GM23338 (cell line): Measurements from ENCODE around the gene KRT84. TPM values are rescaled to one million over a fixed set of nuclear protein-coding genes. Genes with fewer than 3 reads are reported as not detected.

Experiments used
- ATAC-seq: fragments of 200-7000 bp; cut with Tn5 transposase; 3 replicates; pipeline ENCODE4 v1.9.1; 2020
- DNase-seq: peaks from one replicate; pipeline ENCODE4 v3.0.0-alpha.2; 2015; ENCODE audit warnings: low spot score
- H2AFZ ChIP-seq: fragments of 200-600 bp; sonication (generic); 2 replicates; pipeline ENCODE4 v1.8.0; 2016; ENCODE audit warnings: antibody characterized with exemption, mild to moderate bottlenecking, moderate library complexity
- H3F3A ChIP-seq: fragments of 200-600 bp; sonication (generic); replicated peaks from 2 replicates; pipeline ENCODE4 v1.8.0; 2017; ENCODE audit warnings: antibody characterized with exemption, mixed run types, low read depth
- H3K27ac ChIP-seq: fragments of 200-600 bp; sonication (generic); 2 replicates; pipeline ENCODE4 v1.6.1; 2016; ENCODE audit warnings: low read depth
- H3K27me3 ChIP-seq: fragments of 200-600 bp; sonication (generic); 2 replicates; pipeline ENCODE4 v1.8.0; 2016; ENCODE audit warnings: mild to moderate bottlenecking, mixed run types, moderate library complexity; ENCODE audit not compliant: insufficient read depth
- H3K36me3 ChIP-seq: fragments of 200-600 bp; sonication (generic); 2 replicates; pipeline ENCODE4 v1.8.0; 2016; ENCODE audit warnings: mild to moderate bottlenecking; ENCODE audit not compliant: insufficient read depth
- H3K4me1 ChIP-seq: fragments of 200-600 bp; sonication (generic); 2 replicates; pipeline ENCODE4 v1.8.0; 2016; ENCODE audit warnings: mild to moderate bottlenecking, moderate library complexity; ENCODE audit not compliant: insufficient read depth
- H3K4me2 ChIP-seq: fragments of 200-600 bp; sonication (generic); 2 replicates; pipeline ENCODE4 v1.7.1; 2017; ENCODE audit warnings: mixed run types
- H3K4me3 ChIP-seq: fragments of 200-600 bp; sonication (generic); 2 replicates; pipeline ENCODE4 v1.6.1; 2016; ENCODE audit warnings: mixed run types
- H3K79me2 ChIP-seq: fragments of 200-600 bp; sonication (generic); replicated peaks from 2 replicates; pipeline ENCODE4 v1.8.0; 2017; ENCODE audit warnings: mild to moderate bottlenecking; ENCODE audit not compliant: insufficient read depth
- H3K9me2 ChIP-seq: fragments of 200-600 bp; sonication (generic); 2 replicates; pipeline ENCODE4 v1.8.0; 2017; ENCODE audit not compliant: insufficient read depth
- H4K20me1 ChIP-seq: fragments of 200-600 bp; sonication (generic); replicated peaks from 2 replicates; pipeline ENCODE4 v1.8.0; 2017; ENCODE audit warnings: mild to moderate bottlenecking; ENCODE audit not compliant: insufficient read depth
- H3K27ac Mint-ChIP-seq: 2 replicates; pipeline ENCODE4 v1.8.0; 2020; ENCODE audit warnings: inconsistent platforms, mild to moderate bottlenecking, moderate library complexity, mixed read lengths
- H3K27me3 Mint-ChIP-seq: 3 replicates; pipeline ENCODE4 v1.8.0; 2022; ENCODE audit warnings: low read depth, mild to moderate bottlenecking, moderate library complexity, mixed read lengths, inconsistent platforms; ENCODE audit not compliant: insufficient read depth, poor library complexity
- H3K36me3 Mint-ChIP-seq: 3 replicates; pipeline ENCODE4 v1.8.0; 2021; ENCODE audit warnings: low read depth, mild to moderate bottlenecking, inconsistent platforms, moderate library complexity, mixed read lengths
- H3K4me1 Mint-ChIP-seq: 3 replicates; pipeline ENCODE4 v1.8.0; 2020; ENCODE audit warnings: mild to moderate bottlenecking, inconsistent platforms, mixed read lengths
- H3K4me3 Mint-ChIP-seq: 3 replicates; pipeline ENCODE4 v1.8.0; 2021; ENCODE audit warnings: moderate library complexity, mild to moderate bottlenecking, inconsistent platforms, mixed read lengths
- H3K9me3 Mint-ChIP-seq: 3 replicates; pipeline ENCODE4 v1.8.0; 2020; ENCODE audit warnings: moderate library complexity, mild to moderate bottlenecking, inconsistent platforms, mixed read lengths
- CREB1 ChIP-seq: fragments of 250-450 bp; sonication (Bioruptor Pico); IDR thresholded peaks from 2 replicates; pipeline ENCODE4 v1.5.0; 2020; ENCODE audit warnings: low read depth, mild to moderate bottlenecking, moderate library complexity
- EZH2 ChIP-seq: fragments of 200-600 bp; sonication (generic); IDR thresholded peaks from one replicate; pipeline ENCODE4 v1.8.0; 2017; ENCODE audit warnings: antibody characterized with exemption, mild to moderate bottlenecking, low read depth; ENCODE audit not compliant: unreplicated experiment
- EZH2phosphoT487 ChIP-seq: fragments of 200-600 bp; sonication (generic); IDR thresholded peaks from one replicate; pipeline ENCODE4 v1.8.1; 2018; ENCODE audit warnings: antibody characterized with exemption; ENCODE audit not compliant: unreplicated experiment
- JUNB ChIP-seq: IDR thresholded peaks from one replicate; pipeline ENCODE4 v1.6.1; 2016; ENCODE audit warnings: antibody characterized with exemption; ENCODE audit not compliant: unreplicated experiment
- NANOG ChIP-seq: IDR thresholded peaks from 2 replicates; pipeline ENCODE4 v1.6.1; 2016; ENCODE audit warnings: antibody characterized with exemption, borderline replicate concordance
- POLR2AphosphoS5 ChIP-seq: IDR thresholded peaks from 2 replicates; pipeline ENCODE4 v1.6.1; 2016; ENCODE audit warnings: antibody characterized with exemption, low read depth
- STAT1 ChIP-seq: IDR thresholded peaks from one replicate; pipeline ENCODE4 v1.6.1; 2016; ENCODE audit warnings: antibody characterized with exemption; ENCODE audit not compliant: unreplicated experiment
- ZNF114 ChIP-seq: fragments of 250-450 bp; sonication (Bioruptor Pico); IDR thresholded peaks from 2 replicates; pipeline ENCODE4 v1.5.0; 2020; ENCODE audit warnings: mild to moderate bottlenecking, moderate library complexity
- ZNF331 ChIP-seq: fragments of 250-450 bp; sonication (Bioruptor Pico); IDR thresholded peaks from 2 replicates; pipeline ENCODE4 v1.5.0; 2020; ENCODE audit warnings: low read depth, mild to moderate bottlenecking, moderate library complexity
- polyA plus RNA-seq: library from polyadenylated mRNA; unstranded; fragments of >200 nt; fragmentation: Nextera tagmentation; extraction: Ambion mirVana; gene quantifications from 2 replicates; pipeline ENCODE4 v1.2.1, GENCODE V29; 2016
- total RNA-seq: library from RNA; depleted of rRNA; stranded (reverse); fragments of >200 nt; shearing (Covaris generic); gene quantifications from 2 replicates; pipeline ENCODE4 v1.2.3, GENCODE V29; 2014
- TF ChIP-seq, protein P1 (sequence below): IDR thresholded peaks from 2 replicates; pipeline ENCODE4 v1.6.1; 2016; ENCODE audit warnings: antibody characterized with exemption
- TF ChIP-seq, protein P2 (sequence below): IDR thresholded peaks from one replicate; pipeline ENCODE4 v1.6.1; 2018; ENCODE audit warnings: antibody characterized with exemption; ENCODE audit not compliant: unreplicated experiment
- TF ChIP-seq, protein P3 (sequence below), 2 experiments: fragments of 200-600 bp in 1 of 2; sonication (generic) in 1 of 2; conservative IDR thresholded peaks; 2 replicates each; pipeline versions ENCODE4 v1.5.1 to v1.6.1; 2016 to 2017; ENCODE audit warnings: antibody characterized with exemption in 2 of 2, low read depth in 2 of 2, mild to moderate bottlenecking in 2 of 2, moderate library complexity in 1 of 2
- TF ChIP-seq, protein P4 (sequence below): fragments of 250-450 bp; sonication (Bioruptor Pico); IDR thresholded peaks from 2 replicates; pipeline ENCODE4 v1.5.0; 2020; ENCODE audit warnings: mild to moderate bottlenecking, moderate library complexity

Gene KRT84
- total and polyA plus RNA-seq, 2 experiments from 2014 or later, result not detected

DNA sequence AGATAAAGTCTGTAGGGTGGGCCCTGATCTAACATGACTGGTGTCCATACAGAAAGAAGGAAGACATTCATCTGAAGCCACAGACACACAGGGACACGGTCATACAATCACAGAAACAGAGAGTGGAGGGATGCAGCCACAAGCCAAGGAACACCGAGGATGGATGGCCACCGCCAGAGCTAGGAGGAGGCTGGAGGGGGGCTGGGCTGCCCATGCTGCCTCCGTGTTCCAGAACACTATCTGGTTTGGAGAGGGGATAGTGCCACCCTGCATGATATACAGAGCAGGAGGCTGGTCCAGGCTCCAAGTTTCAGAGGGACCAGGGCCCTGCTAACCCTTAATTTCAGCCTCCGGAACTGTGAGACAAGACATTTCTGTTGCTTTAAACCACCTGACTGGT lies 40.0 kb upstream of the KRT84 start:
- Histone ChIP-seq H3K27me3 (no peaks in the 10 kb centered on the region), H2AFZ (no peak overlapping the region), H3K9me2 (no peaks in the 10 kb centered on the region), H4K20me1 (no peaks in the 10 kb centered on the region), H3K4me3 (no peak overlapping the region), H3K4me2 (no peak overlapping the region), H3K36me3 (no peaks in the 10 kb centered on the region), H3K4me1 (no peaks in the 10 kb centered on the region), H3K79me2 (no peaks in the 10 kb centered on the region), H3F3A (no peaks in the 10 kb centered on the region), H3K27ac (no peak overlapping the region)
- no peak overlapping the region for H3K27ac Mint-ChIP-seq
- H3K9me3 Mint-ChIP-seq, result no peaks in the 10 kb centered on the region
- no peak overlapping the region for H3K4me3 Mint-ChIP-seq
- peaks cover 5% of the 10 kb centered on the region for H3K27me3 Mint-ChIP-seq
- DNase-seq (no peak), ATAC-seq (no peak)
- TF ChIP-seq ZNF331 (CRISPR knock-in tag) (no peak), STAT1 (no peak), ZNF114 (CRISPR knock-in tag) (no peak), POLR2AphosphoS5 (no peak), NANOG (no peak), EZH2phosphoT487 (no peak), JUNB (no peak), EZH2 (no peak), CREB1 (CRISPR knock-in tag) (no peak)
- TF ChIP-seq, protein P1, sequence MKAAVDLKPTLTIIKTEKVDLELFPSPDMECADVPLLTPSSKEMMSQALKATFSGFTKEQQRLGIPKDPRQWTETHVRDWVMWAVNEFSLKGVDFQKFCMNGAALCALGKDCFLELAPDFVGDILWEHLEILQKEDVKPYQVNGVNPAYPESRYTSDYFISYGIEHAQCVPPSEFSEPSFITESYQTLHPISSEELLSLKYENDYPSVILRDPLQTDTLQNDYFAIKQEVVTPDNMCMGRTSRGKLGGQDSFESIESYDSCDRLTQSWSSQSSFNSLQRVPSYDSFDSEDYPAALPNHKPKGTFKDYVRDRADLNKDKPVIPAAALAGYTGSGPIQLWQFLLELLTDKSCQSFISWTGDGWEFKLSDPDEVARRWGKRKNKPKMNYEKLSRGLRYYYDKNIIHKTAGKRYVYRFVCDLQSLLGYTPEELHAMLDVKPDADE, result no peak
- TF ChIP-seq, protein P2, sequence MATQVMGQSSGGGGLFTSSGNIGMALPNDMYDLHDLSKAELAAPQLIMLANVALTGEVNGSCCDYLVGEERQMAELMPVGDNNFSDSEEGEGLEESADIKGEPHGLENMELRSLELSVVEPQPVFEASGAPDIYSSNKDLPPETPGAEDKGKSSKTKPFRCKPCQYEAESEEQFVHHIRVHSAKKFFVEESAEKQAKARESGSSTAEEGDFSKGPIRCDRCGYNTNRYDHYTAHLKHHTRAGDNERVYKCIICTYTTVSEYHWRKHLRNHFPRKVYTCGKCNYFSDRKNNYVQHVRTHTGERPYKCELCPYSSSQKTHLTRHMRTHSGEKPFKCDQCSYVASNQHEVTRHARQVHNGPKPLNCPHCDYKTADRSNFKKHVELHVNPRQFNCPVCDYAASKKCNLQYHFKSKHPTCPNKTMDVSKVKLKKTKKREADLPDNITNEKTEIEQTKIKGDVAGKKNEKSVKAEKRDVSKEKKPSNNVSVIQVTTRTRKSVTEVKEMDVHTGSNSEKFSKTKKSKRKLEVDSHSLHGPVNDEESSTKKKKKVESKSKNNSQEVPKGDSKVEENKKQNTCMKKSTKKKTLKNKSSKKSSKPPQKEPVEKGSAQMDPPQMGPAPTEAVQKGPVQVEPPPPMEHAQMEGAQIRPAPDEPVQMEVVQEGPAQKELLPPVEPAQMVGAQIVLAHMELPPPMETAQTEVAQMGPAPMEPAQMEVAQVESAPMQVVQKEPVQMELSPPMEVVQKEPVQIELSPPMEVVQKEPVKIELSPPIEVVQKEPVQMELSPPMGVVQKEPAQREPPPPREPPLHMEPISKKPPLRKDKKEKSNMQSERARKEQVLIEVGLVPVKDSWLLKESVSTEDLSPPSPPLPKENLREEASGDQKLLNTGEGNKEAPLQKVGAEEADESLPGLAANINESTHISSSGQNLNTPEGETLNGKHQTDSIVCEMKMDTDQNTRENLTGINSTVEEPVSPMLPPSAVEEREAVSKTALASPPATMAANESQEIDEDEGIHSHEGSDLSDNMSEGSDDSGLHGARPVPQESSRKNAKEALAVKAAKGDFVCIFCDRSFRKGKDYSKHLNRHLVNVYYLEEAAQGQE, result no peak
- TF ChIP-seq, protein P3, sequence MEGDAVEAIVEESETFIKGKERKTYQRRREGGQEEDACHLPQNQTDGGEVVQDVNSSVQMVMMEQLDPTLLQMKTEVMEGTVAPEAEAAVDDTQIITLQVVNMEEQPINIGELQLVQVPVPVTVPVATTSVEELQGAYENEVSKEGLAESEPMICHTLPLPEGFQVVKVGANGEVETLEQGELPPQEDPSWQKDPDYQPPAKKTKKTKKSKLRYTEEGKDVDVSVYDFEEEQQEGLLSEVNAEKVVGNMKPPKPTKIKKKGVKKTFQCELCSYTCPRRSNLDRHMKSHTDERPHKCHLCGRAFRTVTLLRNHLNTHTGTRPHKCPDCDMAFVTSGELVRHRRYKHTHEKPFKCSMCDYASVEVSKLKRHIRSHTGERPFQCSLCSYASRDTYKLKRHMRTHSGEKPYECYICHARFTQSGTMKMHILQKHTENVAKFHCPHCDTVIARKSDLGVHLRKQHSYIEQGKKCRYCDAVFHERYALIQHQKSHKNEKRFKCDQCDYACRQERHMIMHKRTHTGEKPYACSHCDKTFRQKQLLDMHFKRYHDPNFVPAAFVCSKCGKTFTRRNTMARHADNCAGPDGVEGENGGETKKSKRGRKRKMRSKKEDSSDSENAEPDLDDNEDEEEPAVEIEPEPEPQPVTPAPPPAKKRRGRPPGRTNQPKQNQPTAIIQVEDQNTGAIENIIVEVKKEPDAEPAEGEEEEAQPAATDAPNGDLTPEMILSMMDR (conservative IDR thresholded peaks at IDR 0.05; ENCODE audit: low read depth in 2 of 2), result no peak
- TF ChIP-seq, protein P4, sequence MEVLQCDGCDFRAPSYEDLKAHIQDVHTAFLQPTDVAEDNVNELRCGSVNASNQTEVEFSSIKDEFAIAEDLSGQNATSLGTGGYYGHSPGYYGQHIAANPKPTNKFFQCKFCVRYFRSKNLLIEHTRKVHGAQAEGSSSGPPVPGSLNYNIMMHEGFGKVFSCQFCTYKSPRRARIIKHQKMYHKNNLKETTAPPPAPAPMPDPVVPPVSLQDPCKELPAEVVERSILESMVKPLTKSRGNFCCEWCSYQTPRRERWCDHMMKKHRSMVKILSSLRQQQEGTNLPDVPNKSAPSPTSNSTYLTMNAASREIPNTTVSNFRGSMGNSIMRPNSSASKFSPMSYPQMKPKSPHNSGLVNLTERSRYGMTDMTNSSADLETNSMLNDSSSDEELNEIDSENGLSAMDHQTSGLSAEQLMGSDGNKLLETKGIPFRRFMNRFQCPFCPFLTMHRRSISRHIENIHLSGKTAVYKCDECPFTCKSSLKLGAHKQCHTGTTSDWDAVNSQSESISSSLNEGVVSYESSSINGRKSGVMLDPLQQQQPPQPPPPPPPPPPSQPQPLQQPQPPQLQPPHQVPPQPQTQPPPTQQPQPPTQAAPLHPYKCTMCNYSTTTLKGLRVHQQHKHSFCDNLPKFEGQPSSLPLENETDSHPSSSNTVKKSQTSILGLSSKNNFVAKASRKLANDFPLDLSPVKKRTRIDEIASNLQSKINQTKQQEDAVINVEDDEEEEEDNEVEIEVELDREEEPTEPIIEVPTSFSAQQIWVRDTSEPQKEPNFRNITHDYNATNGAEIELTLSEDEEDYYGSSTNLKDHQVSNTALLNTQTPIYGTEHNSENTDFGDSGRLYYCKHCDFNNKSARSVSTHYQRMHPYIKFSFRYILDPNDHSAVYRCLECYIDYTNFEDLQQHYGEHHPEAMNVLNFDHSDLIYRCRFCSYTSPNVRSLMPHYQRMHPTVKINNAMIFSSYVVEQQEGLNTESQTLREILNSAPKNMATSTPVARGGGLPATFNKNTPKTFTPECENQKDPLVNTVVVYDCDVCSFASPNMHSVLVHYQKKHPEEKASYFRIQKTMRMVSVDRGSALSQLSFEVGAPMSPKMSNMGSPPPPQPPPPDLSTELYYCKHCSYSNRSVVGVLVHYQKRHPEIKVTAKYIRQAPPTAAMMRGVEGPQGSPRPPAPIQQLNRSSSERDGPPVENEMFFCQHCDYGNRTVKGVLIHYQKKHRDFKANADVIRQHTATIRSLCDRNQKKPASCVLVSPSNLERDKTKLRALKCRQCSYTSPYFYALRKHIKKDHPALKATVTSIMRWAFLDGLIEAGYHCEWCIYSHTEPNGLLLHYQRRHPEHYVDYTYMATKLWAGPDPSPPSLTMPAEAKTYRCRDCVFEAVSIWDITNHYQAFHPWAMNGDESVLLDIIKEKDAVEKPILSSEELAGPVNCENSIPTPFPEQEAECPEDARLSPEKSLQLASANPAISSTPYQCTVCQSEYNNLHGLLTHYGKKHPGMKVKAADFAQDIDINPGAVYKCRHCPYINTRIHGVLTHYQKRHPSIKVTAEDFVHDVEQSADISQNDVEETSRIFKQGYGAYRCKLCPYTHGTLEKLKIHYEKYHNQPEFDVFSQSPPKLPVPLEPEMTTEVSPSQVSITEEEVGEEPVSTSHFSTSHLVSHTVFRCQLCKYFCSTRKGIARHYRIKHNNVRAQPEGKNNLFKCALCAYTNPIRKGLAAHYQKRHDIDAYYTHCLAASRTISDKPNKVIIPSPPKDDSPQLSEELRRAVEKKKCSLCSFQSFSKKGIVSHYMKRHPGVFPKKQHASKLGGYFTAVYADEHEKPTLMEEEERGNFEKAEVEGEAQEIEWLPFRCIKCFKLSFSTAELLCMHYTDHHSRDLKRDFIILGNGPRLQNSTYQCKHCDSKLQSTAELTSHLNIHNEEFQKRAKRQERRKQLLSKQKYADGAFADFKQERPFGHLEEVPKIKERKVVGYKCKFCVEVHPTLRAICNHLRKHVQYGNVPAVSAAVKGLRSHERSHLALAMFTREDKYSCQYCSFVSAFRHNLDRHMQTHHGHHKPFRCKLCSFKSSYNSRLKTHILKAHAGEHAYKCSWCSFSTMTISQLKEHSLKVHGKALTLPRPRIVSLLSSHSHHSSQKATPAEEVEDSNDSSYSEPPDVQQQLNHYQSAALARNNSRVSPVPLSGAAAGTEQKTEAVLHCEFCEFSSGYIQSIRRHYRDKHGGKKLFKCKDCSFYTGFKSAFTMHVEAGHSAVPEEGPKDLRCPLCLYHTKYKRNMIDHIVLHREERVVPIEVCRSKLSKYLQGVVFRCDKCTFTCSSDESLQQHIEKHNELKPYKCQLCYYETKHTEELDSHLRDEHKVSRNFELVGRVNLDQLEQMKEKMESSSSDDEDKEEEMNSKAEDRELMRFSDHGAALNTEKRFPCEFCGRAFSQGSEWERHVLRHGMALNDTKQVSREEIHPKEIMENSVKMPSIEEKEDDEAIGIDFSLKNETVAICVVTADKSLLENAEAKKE (CRISPR knock-in tag), result no peak
- H3K4me1 Mint-ChIP-seq, result peaks cover 9% of the 10 kb centered on the region
- H3K36me3 Mint-ChIP-seq, result no peaks in the 10 kb centered on the region
